Uterus (tissue), 4 donors: ENCODE data around the gene LDLRAD4. TPM values are rescaled to one million over a fixed set of nuclear protein-coding genes. Genes with fewer than 3 reads are reported as not detected.

Experiments used
- DNase-seq, 2 donors: peaks; one replicate each; pipeline ENCODE4 v3.0.0-alpha.2; 2019 to 2020
- H3K27ac ChIP-seq, 2 donors: fragments of 200-600 bp; sonication (generic); 1 replicate in 1 of 2; 2 replicates in 1 of 2; pipeline ENCODE4 v1.5.1; 2016 to 2018
- H3K27me3 ChIP-seq, 2 donors: fragments of 200-600 bp; sonication (generic); one replicate each; pipeline ENCODE4 v1.5.1; 2018 to 2019; ENCODE audit warnings: control low read depth in 1 of 2
- H3K36me3 ChIP-seq, 2 donors: fragments of 200-600 bp; sonication (generic); one replicate each; pipeline ENCODE4 v1.5.1; 2019; ENCODE audit warnings: control low read depth in 1 of 2
- H3K4me1 ChIP-seq, 2 donors: fragments of 200-600 bp; sonication (generic); one replicate each; pipeline ENCODE4 v1.5.1; 2018 to 2019; ENCODE audit warnings: control low read depth in 1 of 2
- H3K4me3 ChIP-seq, 2 donors: fragments of 200-600 bp; sonication (generic); 1 replicate in 1 of 2; 2 replicates in 1 of 2; pipeline ENCODE4 v1.5.1; 2018 to 2019; ENCODE audit warnings: mild to moderate bottlenecking in 1 of 2
- H3K9me3 ChIP-seq, 2 donors: fragments of 200-600 bp; sonication (generic); one replicate each; pipeline ENCODE4 v1.5.1; 2019; ENCODE audit warnings: control low read depth in 1 of 2
- POLR2A ChIP-seq, 2 donors: fragments of 450-650 bp; IDR thresholded peaks; one replicate each; pipeline ENCODE4 v1.6.1; 2016; ENCODE audit warnings: antibody characterized with exemption in 2 of 2, mild to moderate bottlenecking in 1 of 2, moderate library complexity in 1 of 2
- intact Hi-C: fragments of 100-400 bp; cut with DNase I; formaldehyde crosslinking; loops from one replicate; pipeline ENCODE4 v1.15.1; 2023; ENCODE audit warnings: low total_unique reads
- total RNA-seq, 4 donors: library from RNA; depleted of rRNA in 3 of 4; stranded (reverse); fragments of >200 nt in 3 of 4; gene quantifications; one replicate each; pipeline versions ENCODE4 v1.1.0 to v1.2.4, GENCODE V29; 2014 to 2023
- TF ChIP-seq, protein P1 (sequence below), 4 experiments: fragments of 200-600 bp in 2 of 4; fragments of 450-650 bp in 2 of 4; sonication (generic) in 2 of 4; IDR thresholded peaks; one replicate each; pipeline ENCODE4 v1.5.1; 2016 to 2019; ENCODE audit warnings: antibody characterized with exemption in 4 of 4, mild to moderate bottlenecking in 2 of 4, moderate library complexity in 1 of 4
- donor health status: DM: yes; HTN: yes; CAD: no.

LDLRAD4 gene
- total RNA-seq, 4 donors from 2014 or later, result 23.8 to 82.2 (median 39.3) TPM

GRCh38 chr18:13427354-13427753, 208.8 kb downstream of the LDLRAD4 start:
- peak overlapping the region in 1 of 2 donors; percentile 59 for H3K27ac ChIP-seq
- no peaks in the 10 kb centered on the region for H3K36me3 ChIP-seq
- H3K4me3 ChIP-seq, result no peak overlapping the region
- TF ChIP-seq POLR2A (IDR thresholded peaks at IDR 0.05), result no peak
- TF ChIP-seq, protein P1, sequence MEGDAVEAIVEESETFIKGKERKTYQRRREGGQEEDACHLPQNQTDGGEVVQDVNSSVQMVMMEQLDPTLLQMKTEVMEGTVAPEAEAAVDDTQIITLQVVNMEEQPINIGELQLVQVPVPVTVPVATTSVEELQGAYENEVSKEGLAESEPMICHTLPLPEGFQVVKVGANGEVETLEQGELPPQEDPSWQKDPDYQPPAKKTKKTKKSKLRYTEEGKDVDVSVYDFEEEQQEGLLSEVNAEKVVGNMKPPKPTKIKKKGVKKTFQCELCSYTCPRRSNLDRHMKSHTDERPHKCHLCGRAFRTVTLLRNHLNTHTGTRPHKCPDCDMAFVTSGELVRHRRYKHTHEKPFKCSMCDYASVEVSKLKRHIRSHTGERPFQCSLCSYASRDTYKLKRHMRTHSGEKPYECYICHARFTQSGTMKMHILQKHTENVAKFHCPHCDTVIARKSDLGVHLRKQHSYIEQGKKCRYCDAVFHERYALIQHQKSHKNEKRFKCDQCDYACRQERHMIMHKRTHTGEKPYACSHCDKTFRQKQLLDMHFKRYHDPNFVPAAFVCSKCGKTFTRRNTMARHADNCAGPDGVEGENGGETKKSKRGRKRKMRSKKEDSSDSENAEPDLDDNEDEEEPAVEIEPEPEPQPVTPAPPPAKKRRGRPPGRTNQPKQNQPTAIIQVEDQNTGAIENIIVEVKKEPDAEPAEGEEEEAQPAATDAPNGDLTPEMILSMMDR (IDR thresholded peaks at IDR 0.05), result no peak
- intact Hi-C loops, result no loop called here
- no peaks in the 10 kb centered on the region for H3K9me3 ChIP-seq
- peak in 1 of 2 donors; percentile 33 for DNase-seq
- no peaks in the 10 kb centered on the region for H3K4me1 ChIP-seq
- H3K27me3 ChIP-seq, result no peaks in the 10 kb centered on the region

DNA sequence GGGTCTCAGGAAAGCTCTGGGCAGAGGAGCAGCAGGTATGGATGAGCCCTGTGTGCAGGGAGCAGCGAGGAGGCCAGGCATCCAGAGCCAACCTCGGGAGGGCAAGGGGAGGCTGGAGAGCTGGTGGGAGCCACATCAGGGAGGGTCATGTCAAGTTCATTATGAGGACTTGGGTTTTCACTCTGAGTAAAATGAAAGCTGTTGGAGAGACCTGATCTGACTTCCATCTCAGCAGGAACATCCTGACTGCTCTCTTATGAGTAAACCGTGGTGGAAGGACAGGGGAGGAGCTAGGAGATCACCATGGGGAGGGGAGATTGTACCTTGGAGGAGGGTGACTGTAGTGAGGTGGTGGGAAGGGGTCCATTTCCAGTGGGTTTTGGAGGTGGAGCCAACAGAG, 209.8 kb downstream of the LDLRAD4 start:
- H3K9me3 ChIP-seq, result no peaks in the 10 kb centered on the region
- intact Hi-C loops, result no loop called here
- no peaks in the 10 kb centered on the region for H3K4me1 ChIP-seq
- no peak for TF ChIP-seq POLR2A (IDR thresholded peaks at IDR 0.05)
- TF ChIP-seq, protein P1 (IDR thresholded peaks at IDR 0.05), result no peak
- DNase-seq, result no peak
- no peaks in the 10 kb centered on the region for H3K27me3 ChIP-seq
- H3K27ac ChIP-seq, result peak overlapping the region in 1 of 2 donors; percentile 59
- no peak overlapping the region for H3K4me3 ChIP-seq
- no peaks in the 10 kb centered on the region for H3K36me3 ChIP-seq

- no peak overlapping the region for H3K27ac ChIP-seq
- H3K36me3 ChIP-seq, result no peaks in the 10 kb centered on the region
- intact Hi-C loops, result no loop called here
- H3K9me3 ChIP-seq, result no peaks in the 10 kb centered on the region
- H3K4me1 ChIP-seq, result no peaks in the 10 kb centered on the region
- H3K27me3 ChIP-seq, result no peaks in the 10 kb centered on the region
- TF ChIP-seq POLR2A (IDR thresholded peaks at IDR 0.05), result no peak
- TF ChIP-seq, protein P1 (IDR thresholded peaks at IDR 0.05), result no peak
- no peak overlapping the region for H3K4me3 ChIP-seq
- no peak for DNase-seq
These were observed 210.5 kb downstream of the LDLRAD4 start for GRCh38 chr18:13429016-13429415.

DNA sequence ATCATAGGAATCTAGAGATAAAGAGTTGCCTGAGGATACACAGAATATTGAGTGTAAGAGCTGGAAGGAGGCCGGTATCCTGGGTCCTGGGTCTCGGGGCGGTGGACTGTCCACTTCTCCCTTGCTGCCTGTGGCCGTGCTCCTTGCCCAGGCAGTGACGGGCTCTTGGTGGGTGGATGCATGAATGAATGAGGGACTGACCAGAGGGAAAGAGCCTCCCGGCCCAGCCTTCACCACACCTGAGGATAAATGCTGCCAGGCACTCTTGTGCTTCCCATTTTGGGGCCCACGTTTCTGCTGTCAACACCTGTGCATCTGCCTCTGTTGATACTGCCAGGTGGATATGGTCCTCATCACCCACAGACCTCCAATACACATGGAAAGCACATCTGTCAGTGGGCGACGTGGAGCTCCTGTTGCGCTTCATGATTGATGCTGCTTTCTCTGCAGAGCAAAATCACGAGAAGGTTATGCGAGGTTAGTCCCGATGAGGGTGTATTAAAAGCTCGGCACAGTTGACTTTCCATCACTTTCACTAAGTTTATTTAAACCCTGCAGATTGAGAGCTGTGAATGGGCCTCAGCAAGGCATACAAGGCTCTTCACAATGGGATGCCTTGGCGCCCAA, 211.4 kb downstream of the LDLRAD4 start:
- no peaks in the 10 kb centered on the region for H3K9me3 ChIP-seq
- no peak overlapping the region for H3K4me3 ChIP-seq
- no peaks in the 10 kb centered on the region for H3K36me3 ChIP-seq
- intact Hi-C loops, result no loop called here
- no peaks in the 10 kb centered on the region for H3K4me1 ChIP-seq
- DNase-seq, result no peak
- TF ChIP-seq POLR2A (IDR thresholded peaks at IDR 0.05), result no peak
- TF ChIP-seq, protein P1 (IDR thresholded peaks at IDR 0.05), result no peak
- no peaks in the 10 kb centered on the region for H3K27me3 ChIP-seq
- no peak overlapping the region for H3K27ac ChIP-seq

GRCh38 chr18:13430663-13431062, 212.1 kb downstream of the LDLRAD4 start:
- H3K4me3 ChIP-seq, result no peak overlapping the region
- DNase-seq, result no peak
- H3K27me3 ChIP-seq, result no peaks in the 10 kb centered on the region
- no peaks in the 10 kb centered on the region for H3K4me1 ChIP-seq
- no peak for TF ChIP-seq POLR2A (IDR thresholded peaks at IDR 0.05)
- TF ChIP-seq, protein P1 (IDR thresholded peaks at IDR 0.05), result no peak
- H3K27ac ChIP-seq, result no peak overlapping the region
- H3K9me3 ChIP-seq, result no peaks in the 10 kb centered on the region
- no peaks in the 10 kb centered on the region for H3K36me3 ChIP-seq
- intact Hi-C loops, result no loop called here
